Nephron (organoid): Measurements from ENCODE around the gene SARM1.
A peak's percentile ranks its signal among the peaks of the same experiment; 100 is the strongest.

Experiments used
- H3K27ac Mint-ChIP-seq, 3 experiments: 2 replicates each; pipeline ENCODE4 v1.8.0; 2020; ENCODE audit warnings: mixed read lengths in 3 of 3, mild to moderate bottlenecking in 2 of 3, moderate library complexity in 1 of 3
- H3K27me3 Mint-ChIP-seq: 2 replicates; pipeline ENCODE4 v1.8.0; 2021; ENCODE audit warnings: low read depth, mild to moderate bottlenecking, moderate library complexity, mixed read lengths
- H3K36me3 Mint-ChIP-seq: 2 replicates; pipeline ENCODE4 v1.8.0; 2020; ENCODE audit warnings: low read depth, mixed read lengths
- H3K4me1 Mint-ChIP-seq: 2 replicates; pipeline ENCODE4 v1.8.0; 2020; ENCODE audit warnings: mixed read lengths
- H3K4me3 Mint-ChIP-seq, 3 experiments: 2 replicates each; pipeline ENCODE4 v1.8.0; 2020; ENCODE audit warnings: mild to moderate bottlenecking in 3 of 3, mixed read lengths in 3 of 3, moderate library complexity in 2 of 3
- H3K9me3 Mint-ChIP-seq: 2 replicates; pipeline ENCODE4 v1.8.0; 2020; ENCODE audit warnings: mixed read lengths
- CTCF ChIP-seq, 3 experiments: fragments of 200-600 bp; sonication (generic); IDR thresholded peaks; one replicate each; pipeline ENCODE4 v1.5.0; 2021; ENCODE audit warnings: antibody characterized with exemption in 3 of 3; ENCODE audit not compliant: unreplicated experiment in 3 of 3

The SARM1 gene

GRCh38 chr17:28366605-28367004 is 4.9 kb upstream of the SARM1 start:
- H3K27ac Mint-ChIP-seq, result no peak overlapping the region
- H3K4me3 Mint-ChIP-seq, result no peak overlapping the region

GRCh38 chr17:28367641-28368305 is 3.7 kb upstream of the SARM1 start:
- peaks cover 2% of the 10 kb centered on the region for H3K27me3 Mint-ChIP-seq
- no peak overlapping the region for H3K4me3 Mint-ChIP-seq
- peaks cover 5% of the 10 kb centered on the region for H3K36me3 Mint-ChIP-seq
- H3K27ac Mint-ChIP-seq, result no peak overlapping the region
- H3K4me1 Mint-ChIP-seq, result peaks cover 11% of the 10 kb centered on the region
- TF ChIP-seq CTCF (IDR thresholded peaks at IDR 0.05; ENCODE audit: unreplicated experiment in 3 of 3), result no peak
- no peaks in the 10 kb centered on the region for H3K9me3 Mint-ChIP-seq

More at GRCh38 chr17:28366605-28367004, 4.9 kb upstream of the SARM1 start:
- TF ChIP-seq CTCF (IDR thresholded peaks at IDR 0.05; ENCODE audit: unreplicated experiment in 3 of 3), result no peak
- H3K4me1 Mint-ChIP-seq, result peaks cover 11% of the 10 kb centered on the region
- H3K27me3 Mint-ChIP-seq, result no peaks in the 10 kb centered on the region
- no peaks in the 10 kb centered on the region for H3K9me3 Mint-ChIP-seq
- H3K36me3 Mint-ChIP-seq, result peaks cover 8% of the 10 kb centered on the region

- no peak overlapping the region for H3K4me3 Mint-ChIP-seq
- H3K4me1 Mint-ChIP-seq, result peaks cover 12% of the 10 kb centered on the region
- TF ChIP-seq CTCF (IDR thresholded peaks at IDR 0.05; ENCODE audit: unreplicated experiment in 3 of 3), result no peak
- peak overlapping the region in 1 of 3 experiments; percentile 17 for H3K27ac Mint-ChIP-seq
- H3K27me3 Mint-ChIP-seq, result peaks cover 8% of the 10 kb centered on the region
- no peaks in the 10 kb centered on the region for H3K9me3 Mint-ChIP-seq
- peaks cover 4% of the 10 kb centered on the region for H3K36me3 Mint-ChIP-seq
Observed at GRCh38 chr17:28368306-28368831, 3.1 kb upstream of the SARM1 start.

GRCh38 chr17:28368915-28369683 is 2.4 kb upstream of the SARM1 start:
- Mint-ChIP-seq H3K36me3 (no peaks in the 10 kb centered on the region), H3K27me3 (peaks cover 14% of the 10 kb centered on the region), H3K27ac (no peak overlapping the region), H3K9me3 (no peaks in the 10 kb centered on the region), H3K4me1 (peaks cover 16% of the 10 kb centered on the region), H3K4me3 (peak overlapping the region in 1 of 3 experiments; percentile 26)
- no peak for TF ChIP-seq CTCF (IDR thresholded peaks at IDR 0.05; ENCODE audit: unreplicated experiment in 3 of 3)

GRCh38 chr17:28369684-28370034 is 1.8 kb upstream of the SARM1 start:
- TF ChIP-seq CTCF (IDR thresholded peaks at IDR 0.05; ENCODE audit: unreplicated experiment in 3 of 3), result no peak
- Mint-ChIP-seq H3K4me3 (peak overlapping the region in 2 of 3 experiments; percentile 34 to 58), H3K4me1 (peaks cover 16% of the 10 kb centered on the region), H3K27me3 (peaks cover 14% of the 10 kb centered on the region), H3K9me3 (no peaks in the 10 kb centered on the region), H3K27ac (peak overlapping the region in 1 of 3 experiments; percentile 65), H3K36me3 (no peaks in the 10 kb centered on the region)
